HEK293T (cell line): ENCODE results near the gene LMTK3.

Experiments
- CTCF ChIA-PET: fragments of 350-600 bp; formaldehyde crosslinking; extraction: SDS; loops from one replicate; lab custom pipeline; 2021; ENCODE audit warnings: antibody characterized with exemption, inconsistent platforms; lab: Yijun Ruan, JAX
- POLR2A ChIA-PET: fragments of 350-600 bp; formaldehyde crosslinking; extraction: SDS; loops from one replicate; lab custom pipeline; 2020; ENCODE audit warnings: antibody characterized with exemption, inconsistent platforms; lab: Yijun Ruan, JAX
- DNase-seq: peaks from one replicate; pipeline ENCODE4 v3.0.0; 2012; ENCODE audit warnings: mixed read lengths; ENCODE audit errors: extremely low spot score
- ARNT ChIP-seq: fragments of 450-650 bp; IDR thresholded peaks from 2 replicates; pipeline ENCODE4 v1.6.1; 2017; ENCODE audit warnings: mild to moderate bottlenecking
- BHLHE40 ChIP-seq: fragments of 450-650 bp; IDR thresholded peaks from 2 replicates; pipeline ENCODE4 v1.6.1; 2016; ENCODE audit warnings: mild to moderate bottlenecking, moderate library complexity, borderline replicate concordance
- CTBP1 ChIP-seq: fragments of 450-650 bp; IDR thresholded peaks from 2 replicates; pipeline ENCODE4 v1.6.1; 2016; ENCODE audit warnings: borderline replicate concordance
- ELF4 ChIP-seq: fragments of 450-650 bp; IDR thresholded peaks from 2 replicates; pipeline ENCODE4 v1.6.1; 2017; ENCODE audit warnings: antibody characterized with exemption
- FOXA1 ChIP-seq: fragments of 450-650 bp; IDR thresholded peaks from 2 replicates; pipeline ENCODE4 v1.6.1; 2016; ENCODE audit warnings: mild to moderate bottlenecking
- FOXK2 ChIP-seq: fragments of 450-650 bp; IDR thresholded peaks from 2 replicates; pipeline ENCODE4 v1.6.1; 2016; ENCODE audit warnings: mild to moderate bottlenecking
- FOXM1 ChIP-seq: fragments of 450-650 bp; IDR thresholded peaks from 2 replicates; pipeline ENCODE4 v1.6.1; 2017; ENCODE audit warnings: mild to moderate bottlenecking, borderline replicate concordance
- HDGF ChIP-seq: fragments of 450-650 bp; IDR thresholded peaks from 2 replicates; pipeline ENCODE4 v1.6.1; 2017; ENCODE audit warnings: antibody characterized with exemption, borderline replicate concordance
- L3MBTL2 ChIP-seq: fragments of 450-650 bp; conservative IDR thresholded peaks from 2 replicates; pipeline ENCODE4 v1.6.1; 2016; ENCODE audit warnings: mild to moderate bottlenecking
- LEF1 ChIP-seq: fragments of 450-650 bp; IDR thresholded peaks from 2 replicates; pipeline ENCODE4 v1.6.1; 2017; ENCODE audit warnings: mild to moderate bottlenecking, borderline replicate concordance
- NFRKB ChIP-seq: fragments of 450-650 bp; IDR thresholded peaks from 2 replicates; pipeline ENCODE4 v1.6.1; 2016; ENCODE audit warnings: mild to moderate bottlenecking, moderate library complexity
- SP1 ChIP-seq: fragments of 450-650 bp; IDR thresholded peaks from 2 replicates; pipeline ENCODE4 v1.6.1; 2017
- SUZ12 ChIP-seq: fragments of 450-650 bp; IDR thresholded peaks from 2 replicates; pipeline ENCODE4 v1.6.1; 2016; ENCODE audit warnings: mild to moderate bottlenecking
- TARDBP ChIP-seq: fragments of 450-650 bp; IDR thresholded peaks from 2 replicates; pipeline ENCODE4 v1.6.1; 2016
- ZNF384 ChIP-seq: fragments of 450-650 bp; IDR thresholded peaks from 2 replicates; pipeline ENCODE4 v1.6.1; 2016
- TF ChIP-seq, protein P1 (sequence below): fragments of 450-650 bp; IDR thresholded peaks from 2 replicates; pipeline ENCODE4 v1.6.1; 2016

LMTK3 gene

DNA sequence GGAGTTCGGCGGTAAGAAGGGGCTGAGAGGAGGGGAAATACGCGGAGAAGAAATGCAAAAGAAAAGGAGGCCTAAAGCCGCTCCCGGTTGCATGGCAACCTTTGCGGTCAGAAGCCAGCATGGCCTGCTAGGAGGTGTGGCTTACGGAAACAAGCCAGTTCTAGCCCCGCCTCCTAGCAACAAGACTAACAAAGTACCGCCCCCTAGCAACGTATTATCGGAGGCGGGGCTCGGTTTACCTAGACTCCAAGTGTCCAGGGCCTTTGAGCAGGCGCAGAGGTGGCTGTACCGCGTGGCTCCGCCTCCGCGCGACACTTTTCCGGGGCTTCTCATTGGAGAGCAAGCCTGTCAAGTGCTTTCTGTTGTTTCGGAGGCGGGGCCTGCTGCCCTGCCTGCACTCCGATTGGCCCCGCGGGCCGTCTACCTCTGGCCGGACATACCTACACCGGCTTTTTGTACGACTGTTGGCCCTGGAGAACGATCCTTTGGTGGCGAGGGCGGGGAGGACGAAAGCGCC lies 42.8 kb downstream of the LMTK3 start:
- ChIA-PET CTCF (no interaction called here), POLR2A (interaction anchor here (0.8 kb wide), 1 partner anchor 23 kb away, joined by 4 read pairs; the partner anchor contains the start of gene GRWD1)
- peak; percentile 98 for DNase-seq
- TF ChIP-seq SP1 (peak; percentile 81), TARDBP (no peak), FOXA1 (no peak)
- TF ChIP-seq, protein P1, sequence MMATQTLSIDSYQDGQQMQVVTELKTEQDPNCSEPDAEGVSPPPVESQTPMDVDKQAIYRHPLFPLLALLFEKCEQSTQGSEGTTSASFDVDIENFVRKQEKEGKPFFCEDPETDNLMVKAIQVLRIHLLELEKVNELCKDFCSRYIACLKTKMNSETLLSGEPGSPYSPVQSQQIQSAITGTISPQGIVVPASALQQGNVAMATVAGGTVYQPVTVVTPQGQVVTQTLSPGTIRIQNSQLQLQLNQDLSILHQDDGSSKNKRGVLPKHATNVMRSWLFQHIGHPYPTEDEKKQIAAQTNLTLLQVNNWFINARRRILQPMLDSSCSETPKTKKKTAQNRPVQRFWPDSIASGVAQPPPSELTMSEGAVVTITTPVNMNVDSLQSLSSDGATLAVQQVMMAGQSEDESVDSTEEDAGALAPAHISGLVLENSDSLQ, result peak; percentile 100

DNA sequence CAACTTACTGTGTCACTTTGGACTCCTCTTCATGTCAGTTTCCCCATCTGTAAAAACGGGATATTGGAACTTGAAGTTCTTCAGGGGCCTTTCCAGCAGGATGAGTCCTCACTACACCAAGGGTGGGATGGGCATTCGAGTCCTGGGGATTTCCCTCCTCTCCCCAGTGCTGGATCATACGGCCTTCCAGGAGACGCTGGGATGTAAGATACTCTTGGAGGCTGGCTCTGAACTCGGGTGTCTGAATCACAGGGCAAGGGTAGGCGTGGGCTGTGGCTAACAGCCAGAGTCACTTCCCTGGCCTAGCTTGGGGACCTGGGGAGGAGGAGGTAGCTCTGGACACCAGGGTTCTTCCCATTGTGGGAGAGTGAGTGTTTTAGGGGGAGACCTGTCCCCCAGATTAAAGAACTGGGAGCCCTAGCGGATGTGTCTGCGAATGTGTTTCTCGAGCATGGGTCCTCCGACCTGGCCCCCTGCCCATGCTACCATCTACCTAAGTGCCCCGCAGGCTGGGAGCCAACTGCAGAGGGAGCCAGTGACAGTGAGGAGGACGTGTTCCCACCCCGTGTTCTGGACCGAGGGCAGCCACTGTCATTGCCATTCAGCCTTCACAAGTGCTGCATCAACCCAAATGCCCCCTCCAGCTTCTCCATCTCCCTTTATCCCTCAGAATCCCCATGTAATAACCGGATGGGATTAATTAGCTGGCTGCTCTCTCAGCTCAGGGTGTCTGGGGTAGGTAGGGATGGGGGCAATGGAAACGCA lies 44.9 kb downstream of the LMTK3 start:
- ChIA-PET POLR2A (no interaction called here), CTCF (no interaction called here)
- TF ChIP-seq CTBP1 (no peak), L3MBTL2 (no peak), FOXA1 (no peak), NFRKB (no peak), BHLHE40 (no peak), ELF4 (no peak), TARDBP (no peak), SP1 (no peak), FOXM1 (no peak), FOXK2 (no peak), HDGF (no peak), ARNT (no peak), ZNF384 (no peak), SUZ12 (no peak), LEF1 (no peak)
- TF ChIP-seq, protein P1, result no peak
- DNase-seq, result no peak

DNA sequence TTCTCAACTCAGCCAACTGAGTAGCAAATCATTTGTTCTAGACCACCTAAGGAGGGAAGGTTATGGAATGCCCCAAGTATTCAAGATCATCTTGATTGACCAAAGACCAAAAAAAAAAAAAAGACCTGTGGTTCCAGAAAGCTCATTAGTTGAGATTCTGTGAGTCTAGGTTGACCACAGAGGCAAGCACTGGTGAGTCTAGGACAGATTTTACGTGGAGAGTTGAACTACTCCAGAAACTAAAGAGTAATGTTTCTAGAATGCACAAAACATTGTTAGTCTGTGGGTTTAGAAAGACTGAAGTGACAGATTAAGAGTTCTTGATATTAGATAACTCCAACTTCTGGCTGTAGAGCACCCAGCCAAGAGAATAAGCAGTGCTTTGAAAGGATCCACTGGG lies 46.4 kb downstream of the LMTK3 start:
- TF ChIP-seq CTBP1, result no peak
- no peak for DNase-seq
- ChIA-PET CTCF (no interaction called here), POLR2A (no interaction called here)

DNA sequence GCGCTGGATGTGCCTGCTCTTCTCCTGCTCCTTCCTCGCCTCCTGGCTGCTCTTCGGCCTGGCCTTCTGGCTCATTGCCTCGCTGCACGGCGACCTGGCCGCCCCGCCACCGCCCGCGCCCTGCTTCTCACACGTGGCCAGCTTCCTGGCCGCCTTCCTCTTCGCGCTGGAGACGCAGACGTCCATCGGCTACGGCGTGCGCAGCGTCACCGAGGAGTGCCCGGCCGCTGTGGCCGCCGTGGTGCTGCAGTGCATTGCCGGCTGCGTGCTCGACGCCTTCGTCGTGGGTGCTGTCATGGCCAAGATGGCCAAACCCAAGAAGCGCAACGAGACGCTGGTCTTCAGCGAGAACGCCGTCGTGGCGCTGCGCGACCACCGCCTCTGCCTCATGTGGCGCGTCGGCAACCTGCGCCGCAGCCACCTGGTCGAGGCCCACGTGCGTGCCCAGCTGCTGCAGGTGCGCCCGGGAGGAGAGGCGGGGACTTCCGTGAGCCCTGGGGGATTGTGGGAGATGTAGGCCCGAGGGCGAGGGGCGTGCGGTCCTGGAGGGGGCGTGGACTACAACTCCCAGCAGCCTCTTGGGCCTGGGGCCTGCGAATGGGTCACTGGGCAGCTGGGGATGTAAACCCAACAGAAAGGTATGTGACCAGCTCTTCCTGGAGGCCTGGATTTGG lies 49.5 kb downstream of the LMTK3 start:
- CTCF ChIA-PET, result no interaction called here
- TF ChIP-seq ELF4 (no peak), FOXM1 (no peak), TARDBP (no peak), BHLHE40 (no peak), ARNT (no peak), NFRKB (no peak)
- TF ChIP-seq, protein P1, result no peak
- POLR2A ChIA-PET, result no interaction called here
- peak; percentile 56 for DNase-seq

DNA sequence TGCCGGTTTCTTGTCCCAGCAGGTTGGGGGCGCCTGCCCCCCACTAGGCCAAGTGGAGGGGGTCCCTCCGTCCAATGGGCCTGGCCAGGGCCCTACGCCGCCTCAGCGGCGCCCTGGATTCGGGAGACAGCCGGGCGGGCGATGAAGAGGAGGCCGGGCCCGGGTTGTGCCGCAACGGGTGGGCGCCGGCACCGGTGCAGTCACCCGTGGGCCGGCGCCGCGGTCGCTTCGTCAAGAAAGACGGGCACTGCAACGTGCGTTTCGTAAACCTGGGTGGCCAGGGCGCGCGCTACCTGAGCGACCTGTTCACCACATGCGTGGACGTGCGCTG lies 50.0 kb downstream of the LMTK3 start:
- ChIA-PET CTCF (no interaction called here), POLR2A (no interaction called here)
- DNase-seq, result no peak
- TF ChIP-seq TARDBP (no peak), FOXM1 (no peak), FOXK2 (no peak), SP1 (no peak), NFRKB (no peak)

DNA sequence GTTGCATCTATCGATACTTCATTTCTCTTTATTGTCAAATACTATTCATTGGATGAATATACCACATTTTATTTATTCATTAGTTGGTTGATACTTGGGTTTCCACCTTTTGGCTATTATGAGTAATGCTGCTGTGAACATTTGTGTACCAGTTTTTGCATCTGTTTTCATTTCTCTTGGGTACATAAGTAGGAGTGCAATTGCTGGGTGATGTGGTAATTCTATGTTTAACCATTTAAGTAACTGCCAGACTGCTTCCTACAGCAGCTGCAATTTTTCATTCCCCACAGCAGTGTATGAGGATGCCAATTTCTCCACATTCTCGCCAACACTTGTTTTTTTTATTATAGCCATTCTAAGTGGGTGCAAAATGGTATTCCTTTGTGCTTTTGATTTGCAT lies 53.6 kb downstream of the LMTK3 start:
- ChIA-PET POLR2A (interaction anchor here (1.1 kb wide), 1 partner anchor 12 kb away, joined by 3 read pairs; no protein-coding TSS in a partner anchor), CTCF (no interaction called here)
- DNase-seq, result no peak
- TF ChIP-seq NFRKB (no peak), ELF4 (no peak)
- TF ChIP-seq, protein P1, result no peak
